Calu3 (cell line): ENCODE measurements around the gene CLDN16. TPM values are rescaled to one million over a fixed set of nuclear protein-coding genes. Genes with fewer than 3 reads are reported as not detected.

Experiments
- BruUV-seq: library from RNA; stranded (reverse); fragments of 400-500 nt; replicated peaks from 2 replicates; lab custom pipeline; 2021; lab: Mats Ljungman, UMichigan
- CTCF ChIA-PET: fragments of 300-600 bp; sonication (Branson Sonifier 250); formaldehyde crosslinking; loops from one replicate; lab custom pipeline; 2022; ENCODE audit warnings: antibody characterized with exemption; lab: Charles Lee
- DNase-seq: peaks from one replicate; pipeline ENCODE4 v3.0.0; 2022
- H3K27ac Mint-ChIP-seq: one replicate; pipeline ENCODE4 v1.8.0; 2022; ENCODE audit warnings: mixed read lengths; ENCODE audit not compliant: unreplicated experiment
- H3K27me3 Mint-ChIP-seq: one replicate; pipeline ENCODE4 v1.8.0; 2022; ENCODE audit warnings: mixed read lengths; ENCODE audit not compliant: unreplicated experiment
- H3K36me3 Mint-ChIP-seq: one replicate; pipeline ENCODE4 v1.8.0; 2022; ENCODE audit warnings: mild to moderate bottlenecking, moderate library complexity, mixed read lengths; ENCODE audit not compliant: insufficient read depth, unreplicated experiment
- H3K4me1 Mint-ChIP-seq: one replicate; pipeline ENCODE4 v1.8.0; 2022; ENCODE audit warnings: mild to moderate bottlenecking, low read depth, mixed read lengths; ENCODE audit not compliant: unreplicated experiment
- H3K4me3 Mint-ChIP-seq: one replicate; pipeline ENCODE4 v1.8.0; 2022; ENCODE audit warnings: mild to moderate bottlenecking, low read depth, moderate library complexity, mixed read lengths; ENCODE audit not compliant: unreplicated experiment
- H3K9me3 Mint-ChIP-seq: one replicate; pipeline ENCODE4 v1.8.0; 2022; ENCODE audit warnings: low read depth, mixed read lengths; ENCODE audit not compliant: unreplicated experiment
- CTCF ChIP-seq: fragments of 200-600 bp; IDR thresholded peaks from one replicate; pipeline ENCODE4 v1.8.0; 2022; ENCODE audit warnings: antibody characterized with exemption; ENCODE audit not compliant: unreplicated experiment
- intact Hi-C: fragments of 100-400 bp; cut with micrococcal nuclease; formaldehyde crosslinking; loops from one replicate; pipeline ENCODE4 v1.10.0; 2022; ENCODE audit not compliant: unreplicated experiment
- total RNA-seq: library from RNA; stranded (reverse); gene quantifications from 2 replicates; pipeline ENCODE4 v1.2.3, GENCODE V29; 2022

Gene CLDN16
- total RNA-seq, 1 experiment from 2014 or later, result 2.9 TPM

GRCh38 chr3:190455828-190456227, 67.9 kb downstream of the CLDN16 start:
- H3K27ac Mint-ChIP-seq, result peak overlapping the region; percentile 10
- CTCF ChIA-PET, result interaction anchor here (1.6 to 2.4 kb wide), 3 partner anchors 11 to 72 kb away, joined by 3 to 9 read pairs (median 7); no protein-coding TSS in a partner anchor
- TF ChIP-seq CTCF, result no peak
- H3K4me3 Mint-ChIP-seq, result no peak overlapping the region
- no TSS peak for BruUV-seq
- H3K9me3 Mint-ChIP-seq, result no peaks in the 10 kb centered on the region
- no peaks in the 10 kb centered on the region for H3K27me3 Mint-ChIP-seq
- intact Hi-C loops, result loop anchor here (1.0 to 5.0 kb wide), 6 partner anchors 10 to 494 kb away; no protein-coding TSS in a partner anchor
- H3K36me3 Mint-ChIP-seq, result no peaks in the 10 kb centered on the region
- DNase-seq, result no peak
- peaks cover 45% of the 10 kb centered on the region for H3K4me1 Mint-ChIP-seq

GRCh38 chr3:190456770-190457169, 68.8 kb downstream of the CLDN16 start:
- no peaks in the 10 kb centered on the region for H3K27me3 Mint-ChIP-seq
- H3K36me3 Mint-ChIP-seq, result no peaks in the 10 kb centered on the region
- H3K4me3 Mint-ChIP-seq, result peak overlapping the region; percentile 60
- peaks cover 45% of the 10 kb centered on the region for H3K4me1 Mint-ChIP-seq
- intact Hi-C loops, result loop anchor here (1.0 to 5.0 kb wide), 7 partner anchors 10 to 494 kb away; no protein-coding TSS in a partner anchor
- BruUV-seq, result no TSS peak
- TF ChIP-seq CTCF, result no peak
- H3K9me3 Mint-ChIP-seq, result no peaks in the 10 kb centered on the region
- peak overlapping the region; percentile 80 for H3K27ac Mint-ChIP-seq
- CTCF ChIA-PET, result interaction anchor here (0.7 to 2.4 kb wide), 4 partner anchors 12 to 237 kb away, joined by 3 to 9 read pairs (median 5); no protein-coding TSS in a partner anchor
- DNase-seq, result no peak

GRCh38 chr3:190458040-190458439, 70.1 kb downstream of the CLDN16 start:
- peak overlapping the region; percentile 80 for H3K27ac Mint-ChIP-seq
- no TSS peak for BruUV-seq
- CTCF ChIA-PET, result interaction anchor here (0.6 kb wide), 1 partner anchor 72 kb away, joined by 3 read pairs; no protein-coding TSS in a partner anchor
- no peaks in the 10 kb centered on the region for H3K27me3 Mint-ChIP-seq
- H3K4me1 Mint-ChIP-seq, result peaks cover 45% of the 10 kb centered on the region
- no peak for TF ChIP-seq CTCF
- no peaks in the 10 kb centered on the region for H3K36me3 Mint-ChIP-seq
- H3K9me3 Mint-ChIP-seq, result no peaks in the 10 kb centered on the region
- DNase-seq, result peak; percentile 48
- intact Hi-C loops, result loop anchor here (1.0 to 5.0 kb wide), 6 partner anchors 34 to 496 kb away; no protein-coding TSS in a partner anchor
- peak overlapping the region; percentile 60 for H3K4me3 Mint-ChIP-seq

Other genes starting within 250 kb of the CLDN16 start
- 204 and 253 TPM in 2 replicates for gene CLDN1, start 65.7 kb upstream of the CLDN16 start, total RNA-seq
- gene TMEM207, start 61.7 kb downstream of the CLDN16 start, total RNA-seq, result 0.57 and 1.4 TPM in 2 replicates
- 186 and 239 TPM in 2 replicates for gene IL1RAP, start 125.9 kb downstream of the CLDN16 start, total RNA-seq